Cortex of kidney (tissue), 1 donor: Measurements from ENCODE around the gene EPHB1.

Source experiments
- DNase-seq: peaks from one replicate; lab custom pipeline; 2025; lab: John Stamatoyannopoulos, UW

EPHB1 gene

GRCh38 chr3:134850761-134851160 is 55.7 kb downstream of the EPHB1 start:
- DNase-seq, result no peak

DNA sequence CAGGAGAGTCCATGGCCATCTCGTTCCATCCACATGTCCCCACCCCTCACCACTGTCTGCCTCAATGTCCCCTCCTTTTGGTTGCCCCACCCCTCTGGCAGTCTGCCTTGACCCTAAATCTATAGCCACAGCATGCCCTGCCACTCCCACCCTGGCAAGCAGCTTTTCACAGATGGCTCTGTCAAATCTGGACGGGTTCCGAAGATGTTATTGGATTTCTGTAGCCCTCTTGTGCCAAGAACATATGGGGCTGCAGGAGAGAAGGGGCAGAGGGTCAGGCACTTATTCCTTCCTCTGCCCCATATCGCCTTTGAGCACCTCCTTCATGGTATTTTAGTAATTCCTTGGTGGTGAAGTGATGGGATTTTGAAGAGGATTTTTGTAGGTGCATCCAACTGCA is 57.1 kb downstream of the EPHB1 start:
- no peak for DNase-seq

DNA sequence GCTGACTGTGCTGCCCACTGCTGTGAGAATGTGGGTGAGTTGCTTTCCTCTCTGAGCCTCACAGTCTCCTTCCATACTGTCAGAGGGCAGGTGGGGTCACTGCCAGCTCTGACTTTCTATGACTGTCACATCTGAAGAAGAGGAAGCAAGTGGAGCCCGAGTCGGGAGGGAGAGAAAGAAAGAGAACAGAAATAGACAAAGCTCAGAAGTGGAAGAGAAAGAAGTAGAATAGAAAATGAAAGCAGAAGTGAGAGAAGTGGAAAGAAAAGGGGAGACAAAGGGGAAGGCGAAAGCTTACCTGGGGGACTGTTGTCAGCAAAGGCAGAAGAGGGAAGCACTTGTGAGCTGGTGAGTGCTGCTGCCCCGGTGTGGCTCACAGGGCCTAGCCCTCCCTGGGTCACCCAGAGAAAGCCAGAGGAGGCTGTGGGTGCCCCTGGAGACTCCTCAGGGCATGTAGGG is 57.9 kb downstream of the EPHB1 start:
- DNase-seq, result no peak

DNA sequence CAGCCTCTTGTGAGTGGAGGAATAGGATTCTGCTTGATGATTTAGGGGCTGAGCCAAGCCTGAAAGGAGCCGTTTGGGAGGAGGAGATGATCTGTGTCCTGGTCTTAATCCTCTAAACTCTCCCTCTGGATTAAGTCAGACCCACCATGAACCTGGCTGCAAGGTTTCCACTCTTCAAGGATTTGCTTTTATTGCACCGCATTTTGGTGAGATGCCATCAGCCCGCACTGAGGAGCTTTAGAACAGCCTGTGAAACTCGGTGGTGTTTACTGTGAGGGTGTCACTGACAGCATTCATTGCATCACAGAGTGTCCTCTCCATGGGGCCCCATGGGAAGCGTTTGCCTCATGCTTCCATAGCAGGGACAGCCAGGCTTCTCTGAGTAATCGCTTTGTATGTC is 59.2 kb downstream of the EPHB1 start:
- DNase-seq, result no peak

DNA sequence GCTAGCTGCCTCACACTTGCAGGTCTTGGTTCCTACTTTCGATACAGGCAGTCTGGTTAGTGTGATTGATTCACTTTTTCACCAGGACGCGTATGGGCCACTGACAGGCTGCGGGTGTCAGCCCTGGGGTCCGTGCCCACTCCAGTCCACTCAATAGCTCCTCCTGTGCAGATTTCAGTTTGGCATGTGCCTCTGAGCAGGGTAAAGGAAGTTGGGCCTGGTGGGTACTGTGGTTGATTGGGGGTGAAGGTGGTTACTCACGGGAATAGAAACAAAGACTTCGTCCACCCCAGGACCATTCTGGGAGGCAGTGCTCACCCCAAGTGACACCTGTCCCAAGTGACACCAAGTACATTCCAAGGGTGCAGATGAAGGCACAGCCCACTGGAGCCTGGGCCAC is 62.3 kb downstream of the EPHB1 start:
- no peak for DNase-seq

GRCh38 chr3:134857776-134858362 is 62.8 kb downstream of the EPHB1 start:
- DNase-seq, result no peak

- no peak for DNase-seq
Measured at GRCh38 chr3:134858441-134859035, 63.5 kb downstream of the EPHB1 start.

DNA sequence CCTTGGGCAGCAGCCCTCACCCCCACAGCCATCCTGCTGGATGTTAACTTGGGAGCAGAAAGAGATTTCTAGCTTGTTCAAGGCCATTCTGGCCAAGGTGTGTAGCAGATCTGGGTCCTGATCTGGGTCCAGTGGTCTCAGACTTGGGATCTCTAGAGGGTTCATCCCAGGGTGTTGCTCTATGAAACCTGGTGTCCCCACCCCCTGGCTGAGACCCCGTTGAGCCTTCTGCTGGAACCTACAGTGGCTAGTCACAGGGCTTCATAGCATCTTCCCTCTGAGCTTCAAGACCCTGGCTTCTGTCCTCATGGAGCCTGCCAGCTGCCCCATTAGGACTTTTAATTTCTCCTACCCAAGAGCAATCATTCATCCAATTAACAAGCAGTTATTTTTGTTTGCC is 64.3 kb downstream of the EPHB1 start:
- no peak for DNase-seq

DNA sequence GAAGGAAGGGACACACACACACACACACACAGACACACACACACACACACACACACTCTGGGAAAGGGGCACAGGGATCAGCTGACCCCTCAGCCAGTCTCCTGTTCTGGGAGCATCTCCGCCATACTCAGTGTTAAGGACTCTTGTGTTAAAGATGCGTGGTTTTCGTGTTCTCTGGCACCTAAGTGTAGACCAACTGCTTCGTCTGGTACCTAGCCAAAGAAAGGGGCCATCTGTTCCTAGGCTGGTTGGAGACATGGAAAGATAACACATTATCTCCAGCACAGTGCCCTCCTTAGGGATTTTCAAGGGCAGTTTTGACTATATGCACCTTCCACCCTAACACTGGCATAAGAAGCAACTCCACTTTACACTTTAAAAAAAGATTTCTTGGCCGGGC is 65.1 kb downstream of the EPHB1 start:
- no peak for DNase-seq

DNA sequence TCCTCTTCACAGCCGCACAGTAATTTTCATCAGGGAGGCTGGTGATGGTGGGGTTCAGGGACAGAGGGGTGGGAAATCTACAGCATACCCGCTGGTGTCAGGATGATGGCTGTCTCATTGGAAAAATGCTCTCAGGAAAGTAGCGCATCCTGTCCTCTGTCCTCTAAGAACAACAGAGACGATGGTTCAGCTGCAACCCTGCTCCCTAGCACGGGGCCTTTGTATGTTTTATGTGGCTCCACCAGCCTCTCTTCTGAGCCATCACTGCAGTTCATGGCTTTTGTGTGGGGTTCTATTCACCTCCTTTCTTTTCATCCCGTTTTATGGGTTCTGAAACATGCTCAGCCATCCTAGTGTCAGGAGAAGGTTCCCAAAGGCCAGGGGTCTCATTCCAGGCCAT is 68.9 kb downstream of the EPHB1 start:
- DNase-seq, result no peak

DNA sequence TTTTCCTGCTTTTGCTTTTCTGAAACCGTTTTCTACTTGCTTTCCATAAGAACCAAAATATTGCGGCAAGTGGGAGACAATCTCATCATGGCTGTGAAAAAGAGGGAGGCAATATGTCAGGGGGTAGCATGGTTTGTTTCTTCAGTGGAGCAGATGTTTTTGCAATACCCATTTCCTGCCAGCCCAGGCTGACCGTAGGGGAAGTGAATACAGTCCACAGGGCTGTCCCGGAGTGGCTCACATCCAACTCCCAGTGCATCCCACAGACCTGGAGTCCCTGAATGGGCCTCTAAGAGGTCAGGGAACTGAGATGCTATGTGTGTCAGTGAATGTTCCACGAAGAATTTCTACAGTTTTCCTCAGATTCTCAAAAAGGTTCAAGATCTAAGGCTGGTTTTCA is 69.6 kb downstream of the EPHB1 start:
- DNase-seq, result no peak

DNA sequence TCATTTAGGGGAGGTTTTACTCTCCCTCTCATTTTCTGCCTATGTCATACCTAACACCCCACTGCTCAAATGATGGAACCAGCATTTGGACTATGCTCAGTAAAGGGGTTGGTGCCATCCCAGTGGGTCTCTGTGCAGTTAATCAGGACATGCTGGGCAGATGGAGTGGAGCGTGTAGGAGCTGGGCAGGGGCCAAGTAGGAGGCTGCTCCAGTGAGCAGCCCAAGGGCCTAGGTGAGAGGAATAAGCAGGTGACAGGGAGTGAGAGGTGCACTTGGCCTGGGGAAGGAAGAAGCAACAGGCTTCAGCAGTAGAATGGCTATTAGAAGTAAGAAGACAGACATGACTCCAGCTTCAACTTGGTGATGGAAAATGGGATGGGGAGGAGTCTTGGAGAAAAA is 72.2 kb downstream of the EPHB1 start:
- DNase-seq, result no peak

- DNase-seq, result no peak
Measured at GRCh38 chr3:134869153-134869726, 74.2 kb downstream of the EPHB1 start.

DNA sequence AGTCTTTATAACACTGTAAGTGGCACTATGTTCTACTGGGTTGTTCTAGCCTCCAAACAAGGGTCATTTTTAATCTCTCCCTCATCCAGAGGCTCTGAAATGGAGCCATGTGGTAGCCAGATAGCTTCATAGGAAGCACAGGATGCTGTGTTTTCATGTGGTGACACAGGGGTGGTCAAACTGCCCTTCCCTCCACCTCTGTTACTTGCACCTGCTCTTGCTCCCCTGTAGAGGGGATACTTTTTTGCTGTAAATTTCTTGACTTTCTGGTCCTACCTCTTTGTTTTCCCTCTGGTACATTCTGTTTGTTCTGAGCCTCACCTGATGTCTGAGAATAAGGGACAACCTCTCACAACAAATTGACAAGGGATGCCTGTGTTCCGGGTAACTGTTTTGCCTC is 76.8 kb downstream of the EPHB1 start:
- DNase-seq, result no peak

DNA sequence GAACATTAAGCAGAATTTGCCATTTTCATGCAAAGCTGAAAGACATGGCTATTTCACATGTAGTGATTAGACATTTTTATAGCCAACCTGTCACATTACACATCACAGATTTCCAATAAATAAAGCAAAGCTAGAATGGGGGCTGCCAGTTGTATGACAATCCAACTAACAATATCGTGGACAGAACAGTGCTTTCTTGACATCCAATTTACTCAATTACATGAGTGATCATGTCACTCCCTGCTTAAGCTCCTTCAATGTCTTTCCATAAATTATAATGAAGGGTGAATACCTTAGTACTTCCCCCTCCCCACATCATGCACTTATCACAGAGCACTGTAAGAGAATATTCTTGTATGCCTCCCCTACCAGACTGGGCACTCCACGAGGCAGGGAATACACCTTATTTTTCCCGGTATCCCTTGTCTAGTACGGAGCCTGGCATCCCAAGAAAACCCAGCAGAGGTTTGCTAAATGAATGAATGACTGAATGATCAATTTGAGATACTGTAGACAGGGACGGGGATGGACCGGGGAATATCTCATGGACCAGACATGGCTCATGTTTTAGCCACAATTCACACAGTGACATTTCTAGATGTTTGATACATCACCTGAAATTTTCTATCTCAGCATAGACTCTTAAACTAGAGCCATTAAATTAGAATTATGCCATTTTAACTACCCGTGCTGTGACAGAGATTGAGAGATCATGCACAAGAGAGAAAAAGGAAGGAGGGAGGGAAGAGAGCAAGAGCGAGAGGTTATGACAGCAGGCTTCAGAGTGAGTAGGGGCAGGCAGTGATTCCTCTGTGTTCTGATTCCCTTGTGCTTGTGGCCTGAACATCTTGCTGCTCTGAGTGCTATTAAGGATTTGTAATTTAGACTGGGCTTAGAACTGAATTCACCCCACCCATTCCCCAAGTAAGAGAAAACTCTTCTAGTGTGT is 77.7 kb downstream of the EPHB1 start:
- no peak for DNase-seq

DNA sequence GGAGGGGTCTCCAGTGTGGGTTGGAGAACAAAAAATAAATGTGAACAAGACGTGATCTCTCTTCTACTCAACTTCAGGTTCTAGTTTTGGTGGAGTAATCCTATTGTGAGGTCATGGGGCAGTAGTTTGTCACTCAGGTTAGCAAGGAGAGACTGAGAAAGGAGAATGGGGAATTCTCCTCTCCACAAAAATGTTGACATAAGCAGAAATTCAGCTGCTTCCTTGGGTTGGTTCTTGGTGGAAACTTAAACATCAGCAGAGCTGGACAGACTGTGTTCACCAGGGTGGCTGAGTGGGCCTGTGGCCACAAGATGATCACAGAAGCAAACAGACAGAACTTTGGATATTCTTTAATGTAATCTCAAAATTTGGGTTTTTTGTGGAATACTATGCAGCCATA is 78.7 kb downstream of the EPHB1 start:
- DNase-seq, result no peak

- DNase-seq, result no peak
Measured at GRCh38 chr3:134874737-134875413, 79.8 kb downstream of the EPHB1 start.

DNA sequence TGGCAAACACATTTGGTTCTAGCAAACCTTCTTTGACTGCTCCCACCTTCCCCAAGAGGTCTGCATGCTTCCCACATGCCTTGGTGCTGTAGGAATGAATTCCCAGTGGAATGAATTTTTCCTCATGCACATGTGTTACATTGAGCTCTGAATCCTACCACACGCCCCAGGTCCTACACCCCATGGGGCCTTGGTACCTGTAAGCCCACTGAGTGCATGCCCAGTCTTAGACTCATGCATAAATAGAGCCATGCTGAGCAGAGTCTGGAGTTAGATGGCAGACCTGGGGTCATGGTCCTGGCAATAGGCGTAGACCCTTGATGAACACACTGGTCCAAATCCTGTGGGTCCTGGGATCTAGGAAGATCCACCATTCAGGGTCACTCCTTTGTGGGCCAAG is 81.8 kb downstream of the EPHB1 start:
- DNase-seq, result no peak

DNA sequence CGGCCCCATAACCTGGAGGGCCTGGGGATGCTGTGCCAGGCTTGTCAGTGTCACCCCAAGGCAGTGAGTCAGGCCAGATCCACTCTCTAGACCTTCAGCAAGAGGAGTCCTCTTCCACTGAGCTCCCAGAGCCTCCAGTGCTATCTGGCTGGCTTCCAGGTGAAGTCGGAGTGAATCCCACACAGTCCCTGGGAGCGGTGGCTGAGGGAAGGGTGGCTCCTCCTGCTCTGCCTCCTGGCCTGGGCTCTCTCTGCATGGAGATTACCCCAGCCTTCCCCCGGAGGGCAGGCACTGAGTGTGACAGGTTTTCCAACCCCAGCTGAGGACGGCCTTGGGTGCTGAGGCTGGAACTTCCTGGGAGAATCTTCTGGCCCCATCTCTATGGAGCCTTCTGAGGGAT is 82.7 kb downstream of the EPHB1 start:
- no peak for DNase-seq

- DNase-seq, result no peak
Measured at GRCh38 chr3:134879990-134880389, 84.9 kb downstream of the EPHB1 start.

GRCh38 chr3:134880431-134880830 is 85.4 kb downstream of the EPHB1 start:
- DNase-seq, result no peak

DNA sequence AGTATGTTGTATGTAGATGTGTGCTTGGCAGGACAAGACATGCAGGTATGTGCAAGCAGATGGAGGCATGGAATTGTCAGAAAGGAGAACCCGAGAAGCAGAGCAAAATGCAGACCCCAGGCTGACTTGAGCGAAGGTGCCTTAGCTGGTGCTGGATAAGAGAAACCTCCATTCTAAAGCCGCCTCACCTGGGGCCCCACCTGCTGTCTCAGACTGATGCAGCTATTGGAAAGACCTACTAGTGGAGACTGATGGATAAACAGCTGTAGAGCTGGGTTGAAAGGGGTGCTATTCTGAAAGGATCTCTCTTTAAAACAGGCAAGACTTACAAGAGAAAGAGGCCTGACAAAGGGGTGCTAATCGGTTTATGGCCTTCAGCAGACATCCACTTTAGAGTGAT is 86.2 kb downstream of the EPHB1 start:
- no peak for DNase-seq
